Gastroesophageal sphincter (tissue), 4 donors: ENCODE data around the gene MFAP2. TPM values are rescaled to one million over a fixed set of nuclear protein-coding genes. Genes with fewer than 3 reads are reported as not detected.

Experiments used
- ATAC-seq: fragments of 150-250 bp; one replicate; pipeline ENCODE4 v1.9.1; 2016; ENCODE audit warnings: mild to moderate bottlenecking, moderate library complexity
- H3K27ac ChIP-seq, 4 donors: fragments of 200-600 bp; sonication (generic) in 3 of 4; 1 replicate in 3 of 4; 2 replicates in 1 of 4; pipeline ENCODE4 v1.5.1; 2016 to 2019
- H3K27me3 ChIP-seq: fragments of 200-600 bp; sonication (generic); one replicate; pipeline ENCODE4 v1.5.1; 2019
- H3K36me3 ChIP-seq, 2 donors: fragments of 200-600 bp; sonication (generic); one replicate each; pipeline ENCODE4 v1.5.1; 2019; ENCODE audit warnings: control low read depth in 1 of 2
- H3K4me1 ChIP-seq, 3 donors: fragments of 200-600 bp; sonication (generic); 1 replicate in 2 of 3; 2 replicates in 1 of 3; pipeline ENCODE4 v1.5.1; 2016 to 2019; ENCODE audit warnings: control low read depth in 2 of 3
- H3K4me3 ChIP-seq, 2 donors: fragments of 200-600 bp; sonication (generic); one replicate each; pipeline ENCODE4 v1.5.1; 2019; ENCODE audit warnings: mild to moderate bottlenecking in 1 of 2, moderate library complexity in 1 of 2
- H3K9me3 ChIP-seq, 3 donors: fragments of 200-600 bp; sonication (generic); one replicate each; pipeline ENCODE4 v1.5.1; 2017 to 2019; ENCODE audit warnings: control low read depth in 2 of 3
- CTCF ChIP-seq, 4 experiments: fragments of 200-600 bp in 2 of 4; fragments of 450-650 bp in 2 of 4; sonication (generic) in 1 of 4; IDR thresholded peaks; one replicate each; pipeline ENCODE4 v1.5.1; 2017 to 2019; ENCODE audit warnings: antibody characterized with exemption in 4 of 4, mild to moderate bottlenecking in 2 of 4, moderate library complexity in 2 of 4
- EP300 ChIP-seq: sonication (generic); formaldehyde crosslinking; IDR thresholded peaks from one replicate; pipeline ENCODE4 v1.6.1; 2017; ENCODE audit warnings: antibody characterized with exemption, mild to moderate bottlenecking
- POLR2A ChIP-seq, 2 donors: fragments of 450-650 bp; IDR thresholded peaks; one replicate each; pipeline ENCODE4 v1.6.1; 2017; ENCODE audit warnings: antibody characterized with exemption in 2 of 2, mild to moderate bottlenecking in 2 of 2, moderate library complexity in 1 of 2
- POLR2AphosphoS5 ChIP-seq: sonication (generic); formaldehyde crosslinking; IDR thresholded peaks from one replicate; pipeline ENCODE4 v1.6.1; 2017; ENCODE audit warnings: antibody characterized with exemption
- WGBS, 2 donors: methylation state at CpG; one replicate each; pipeline ENCODE4 v1.1.5; 2018; ENCODE audit warnings: low coverage in 1 of 2; 5-methylcytosine and 5-hydroxymethylcytosine counted together
- total RNA-seq, 4 donors: library from RNA; depleted of rRNA; stranded (reverse); fragments of >200 nt; gene quantifications; one replicate each; pipeline ENCODE4 v1.1.0, GENCODE V29; 2016

Gene MFAP2
- total RNA-seq, 4 donors from 2014 or later = 4.2 to 12.1 (median 7.2) TPM

- no peaks in the 10 kb centered on the region for H3K9me3 ChIP-seq
- H3K4me1 ChIP-seq = peaks cover 0 to 47% (median 0%) of the 10 kb centered on the region in 3 donors
- ATAC-seq = peak; percentile 75
Measured at GRCh38 chr1:16978567-16979474, 1.6 kb downstream of the MFAP2 start.

GRCh38 chr1:16978139-16978538 lies 2.3 kb downstream of the MFAP2 start:
- no peaks in the 10 kb centered on the region for H3K9me3 ChIP-seq
- H3K4me3 ChIP-seq = no peak overlapping the region
- 100% methylated on average over 1 to 2 of the region's 4 CpGs for WGBS, 2 donors
- H3K4me1 ChIP-seq = peaks cover 0 to 47% (median 0%) of the 10 kb centered on the region in 3 donors
- TF ChIP-seq CTCF (IDR thresholded peaks at IDR 0.05) (no peak), POLR2AphosphoS5 (no peak), POLR2A (IDR thresholded peaks at IDR 0.05) (no peak), EP300 (no peak)
- H3K27ac ChIP-seq = peak overlapping the region in 3 of 4 donors; percentile 73 to 77 (median 75)
- peaks cover 35% of the 10 kb centered on the region for H3K27me3 ChIP-seq
- no peaks in the 10 kb centered on the region for H3K36me3 ChIP-seq
- ATAC-seq = no peak

More at GRCh38 chr1:16978567-16979474, 1.6 kb downstream of the MFAP2 start:
- Histone ChIP-seq H3K27me3 (peaks cover 35% of the 10 kb centered on the region), H3K27ac (peak overlapping the region in 3 of 4 donors; percentile 73 to 77 (median 75)), H3K4me3 (peak overlapping the region in 1 of 2 donors; percentile 59), H3K36me3 (no peaks in the 10 kb centered on the region)
- TF ChIP-seq CTCF (IDR thresholded peaks at IDR 0.05) = no peak
- no peak for TF ChIP-seq EP300
- peak in 1 of 2 donors; percentile 23 for TF ChIP-seq POLR2A (IDR thresholded peaks at IDR 0.05)
- no CpG with 5 or more reads among the region's 20 CpGs for WGBS, 2 donors

- ATAC-seq = no peak
- Histone ChIP-seq H3K36me3 (no peaks in the 10 kb centered on the region), H3K27me3 (peaks cover 28% of the 10 kb centered on the region), H3K27ac (peak overlapping the region in 1 of 4 donors; percentile 12), H3K4me1 (peaks cover 0 to 47% (median 0%) of the 10 kb centered on the region in 3 donors), H3K4me3 (no peak overlapping the region), H3K9me3 (no peaks in the 10 kb centered on the region)
- 86% methylated on average over 2 of the region's 5 CpGs; no CpG with 5 or more reads in 1 of the 2 donors for WGBS, 2 donors
- TF ChIP-seq EP300 (no peak), CTCF (IDR thresholded peaks at IDR 0.05) (no peak), POLR2A (IDR thresholded peaks at IDR 0.05) (no peak), POLR2AphosphoS5 (no peak)
Measured at GRCh38 chr1:16977377-16977776, 3.0 kb downstream of the MFAP2 start.

GRCh38 chr1:16976966-16977365 lies 3.5 kb downstream of the MFAP2 start:
- TF ChIP-seq CTCF (IDR thresholded peaks at IDR 0.05) (no peak), EP300 (no peak), POLR2A (IDR thresholded peaks at IDR 0.05) (no peak), POLR2AphosphoS5 (no peak)

More at GRCh38 chr1:16976966-16977365, 3.5 kb downstream of the MFAP2 start:
- Histone ChIP-seq H3K36me3 (no peaks in the 10 kb centered on the region), H3K27ac (peak overlapping the region in 1 of 4 donors; percentile 12), H3K4me3 (no peak overlapping the region), H3K27me3 (peaks cover 27% of the 10 kb centered on the region), H3K4me1 (peaks cover 0 to 47% (median 0%) of the 10 kb centered on the region in 3 donors), H3K9me3 (no peaks in the 10 kb centered on the region)
- ATAC-seq = no peak
- no CpG with 5 or more reads among the region's 16 CpGs for WGBS, 2 donors
